Sigmoid colon (tissue), 4 donors: ENCODE measurements around the gene USP49.
A peak's percentile ranks its signal among the peaks of the same experiment; 100 is the strongest.

ENCODE experiments used
- EP300 ChIP-seq, 4 donors: sonication (generic); formaldehyde crosslinking; IDR thresholded peaks; one replicate each; pipeline ENCODE4 v1.6.1; 2017; ENCODE audit warnings: antibody characterized with exemption in 4 of 4
- POLR2A ChIP-seq, 2 donors: fragments of 450-650 bp; IDR thresholded peaks; one replicate each; pipeline ENCODE4 v1.6.1; 2016; ENCODE audit warnings: antibody characterized with exemption in 2 of 2, mild to moderate bottlenecking in 2 of 2, moderate library complexity in 2 of 2
- POLR2AphosphoS5 ChIP-seq, 4 donors: sonication (generic); formaldehyde crosslinking; IDR thresholded peaks; one replicate each; pipeline ENCODE4 v1.6.1; 2017; ENCODE audit warnings: antibody characterized with exemption in 4 of 4
- TF ChIP-seq, protein P1 (sequence below), 4 experiments: fragments of 450-650 bp in 3 of 4; fragments of 200-600 bp in 1 of 4; IDR thresholded peaks; one replicate each; pipeline ENCODE4 v1.5.1; 2016 to 2019; ENCODE audit warnings: antibody characterized with exemption in 4 of 4, mild to moderate bottlenecking in 3 of 4, moderate library complexity in 2 of 4

DNA sequence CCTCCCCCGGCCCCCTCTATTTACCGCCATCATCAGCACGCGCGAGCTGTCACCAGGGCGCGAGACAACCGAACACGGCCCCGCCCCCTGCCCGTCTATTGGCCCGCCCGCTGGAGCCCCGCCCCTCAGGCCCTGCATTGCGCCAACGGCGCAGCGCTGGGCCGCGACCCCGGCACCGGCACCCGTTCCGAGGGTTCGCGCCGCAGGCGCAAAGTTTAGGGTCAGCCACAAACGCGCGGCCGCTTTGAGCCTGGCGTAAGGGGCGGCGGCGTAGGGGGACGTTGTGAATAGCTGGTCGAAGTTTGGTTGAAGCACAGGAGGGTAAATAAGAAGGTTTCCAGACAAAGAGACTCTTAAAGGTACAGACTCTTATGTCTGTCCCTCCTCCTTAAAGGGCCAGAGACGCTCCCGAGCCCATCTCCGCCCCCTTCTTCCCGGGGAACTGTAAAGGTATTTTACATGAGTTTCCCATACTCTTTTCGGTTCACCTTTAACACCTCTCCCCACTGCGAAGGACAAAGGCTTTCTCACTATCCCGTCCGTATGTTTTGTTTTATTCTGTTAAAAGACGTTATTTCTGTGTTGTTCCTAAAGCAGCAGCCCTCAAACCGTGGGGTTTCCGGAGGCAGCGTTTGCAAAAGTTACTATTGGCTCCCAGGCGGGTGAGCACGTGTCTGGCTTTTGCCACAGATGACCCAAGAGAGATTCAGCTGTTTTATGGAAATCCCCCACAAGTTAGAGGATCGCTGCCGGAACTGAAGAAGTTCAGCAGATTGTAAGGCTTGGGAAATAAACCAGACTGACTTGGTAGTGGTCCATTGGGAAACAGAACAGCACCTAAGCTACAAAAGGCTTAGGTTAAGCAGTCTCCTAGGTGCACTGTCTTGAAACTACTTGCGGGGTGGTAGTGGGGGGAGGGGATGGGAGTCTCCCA lies at the start of gene USP49:
- TF ChIP-seq, protein P1, sequence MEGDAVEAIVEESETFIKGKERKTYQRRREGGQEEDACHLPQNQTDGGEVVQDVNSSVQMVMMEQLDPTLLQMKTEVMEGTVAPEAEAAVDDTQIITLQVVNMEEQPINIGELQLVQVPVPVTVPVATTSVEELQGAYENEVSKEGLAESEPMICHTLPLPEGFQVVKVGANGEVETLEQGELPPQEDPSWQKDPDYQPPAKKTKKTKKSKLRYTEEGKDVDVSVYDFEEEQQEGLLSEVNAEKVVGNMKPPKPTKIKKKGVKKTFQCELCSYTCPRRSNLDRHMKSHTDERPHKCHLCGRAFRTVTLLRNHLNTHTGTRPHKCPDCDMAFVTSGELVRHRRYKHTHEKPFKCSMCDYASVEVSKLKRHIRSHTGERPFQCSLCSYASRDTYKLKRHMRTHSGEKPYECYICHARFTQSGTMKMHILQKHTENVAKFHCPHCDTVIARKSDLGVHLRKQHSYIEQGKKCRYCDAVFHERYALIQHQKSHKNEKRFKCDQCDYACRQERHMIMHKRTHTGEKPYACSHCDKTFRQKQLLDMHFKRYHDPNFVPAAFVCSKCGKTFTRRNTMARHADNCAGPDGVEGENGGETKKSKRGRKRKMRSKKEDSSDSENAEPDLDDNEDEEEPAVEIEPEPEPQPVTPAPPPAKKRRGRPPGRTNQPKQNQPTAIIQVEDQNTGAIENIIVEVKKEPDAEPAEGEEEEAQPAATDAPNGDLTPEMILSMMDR (IDR thresholded peaks at IDR 0.05), result no peak
- peak in 3 of 4 donors; percentile 43 to 52 (median 49) for TF ChIP-seq POLR2AphosphoS5 (IDR thresholded peaks at IDR 0.05)
- TF ChIP-seq POLR2A (IDR thresholded peaks at IDR 0.05), result no peak
- no peak for TF ChIP-seq EP300 (IDR thresholded peaks at IDR 0.05)
